IPS DF 4.7 (cell line): Measurements from ENCODE around the gene POLR1B.
"Not testable (repeated sequence)": the region's sequence is repeated elsewhere in the genome, so short reads cannot be mapped to it uniquely, and the experiment has no call there.

Experiments used
- DNase-seq: peaks from one replicate; pipeline ENCODE4 v3.0.0-alpha.2; 2013; ENCODE audit warnings: low spot score; ENCODE audit errors: extremely low read depth

The POLR1B gene

GRCh38 chr2:112541315-112542122 lies 746 bp upstream of the POLR1B start:
- peak; percentile 44 for DNase-seq

DNA sequence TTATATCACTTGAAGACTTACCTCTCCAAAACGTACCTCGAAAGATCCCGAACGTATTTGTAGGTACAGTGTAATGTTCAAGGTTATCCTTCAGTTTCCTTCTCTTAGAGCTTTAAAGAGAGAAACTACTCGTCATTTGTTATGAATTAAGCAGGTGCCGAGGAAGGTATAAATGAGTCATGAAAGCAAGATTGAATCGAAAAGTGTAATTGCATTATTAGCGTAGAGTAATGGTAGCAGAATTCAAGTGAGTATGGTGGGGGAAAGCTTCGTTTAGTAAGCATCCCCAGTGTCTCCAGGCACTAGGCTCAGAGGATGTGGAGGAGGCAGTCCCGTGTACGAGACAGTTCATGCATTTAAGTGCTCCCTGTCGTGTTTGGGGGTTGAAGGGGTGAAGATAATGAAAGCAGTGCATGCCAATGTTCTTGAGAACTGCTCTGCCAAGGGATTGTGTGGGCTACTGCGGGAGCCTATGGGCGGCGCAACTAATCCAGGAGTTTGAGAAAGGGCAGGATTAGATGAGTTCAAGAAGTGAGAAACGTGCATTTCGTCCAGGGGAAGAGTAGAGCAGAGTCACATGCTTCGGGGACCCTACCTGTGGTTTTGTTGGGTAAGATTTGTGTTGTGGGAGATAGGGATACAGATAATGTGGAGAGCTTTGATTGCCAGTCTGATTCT lies 858 bp downstream of the POLR1B start:
- DNase-seq, result no peak

- DNase-seq, result no peak
Measured at GRCh38 chr2:112547333-112547732, 5.1 kb downstream of the POLR1B start.

DNA sequence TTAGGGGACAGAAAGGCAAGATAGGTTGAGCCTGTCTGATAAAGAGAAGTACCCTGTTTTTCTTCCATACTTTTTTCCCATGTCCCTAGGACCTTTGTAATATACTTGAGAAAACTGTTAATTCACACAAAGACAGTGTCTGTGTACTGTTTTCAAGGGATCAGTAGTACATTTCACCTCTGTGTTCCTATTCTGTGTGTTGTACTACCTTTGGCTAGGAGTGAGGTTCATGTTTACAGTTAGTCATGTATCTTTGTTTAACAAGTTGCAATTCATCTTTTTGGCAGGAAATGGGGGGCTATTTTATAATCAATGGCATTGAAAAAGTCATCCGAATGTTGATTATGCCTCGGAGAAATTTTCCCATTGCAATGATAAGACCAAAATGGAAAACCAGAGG lies 6.7 kb downstream of the POLR1B start:
- no peak for DNase-seq

DNA sequence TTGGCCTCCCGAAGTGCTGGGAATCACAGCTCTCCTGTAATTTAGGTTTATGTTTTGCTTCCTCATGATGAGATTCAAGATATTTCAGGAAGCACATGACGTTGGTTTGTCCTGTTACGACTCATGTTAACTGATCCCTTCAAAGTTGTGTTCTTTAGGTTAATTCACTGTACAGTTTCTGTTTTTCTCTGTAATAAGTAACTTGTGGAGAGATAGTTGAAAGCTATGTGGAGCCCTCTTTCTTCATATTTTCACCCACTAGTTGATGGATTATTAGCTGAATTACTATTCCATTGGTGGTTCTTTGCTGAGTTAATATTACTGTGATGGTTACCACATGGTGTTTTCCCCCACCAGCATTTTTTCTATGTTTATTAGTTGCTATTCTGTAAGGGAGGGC lies 23.8 kb downstream of the POLR1B start:
- no peak for DNase-seq

GRCh38 chr2:112566508-112566907 lies 24.2 kb downstream of the POLR1B start:
- DNase-seq, result not testable (repeated sequence)

DNA sequence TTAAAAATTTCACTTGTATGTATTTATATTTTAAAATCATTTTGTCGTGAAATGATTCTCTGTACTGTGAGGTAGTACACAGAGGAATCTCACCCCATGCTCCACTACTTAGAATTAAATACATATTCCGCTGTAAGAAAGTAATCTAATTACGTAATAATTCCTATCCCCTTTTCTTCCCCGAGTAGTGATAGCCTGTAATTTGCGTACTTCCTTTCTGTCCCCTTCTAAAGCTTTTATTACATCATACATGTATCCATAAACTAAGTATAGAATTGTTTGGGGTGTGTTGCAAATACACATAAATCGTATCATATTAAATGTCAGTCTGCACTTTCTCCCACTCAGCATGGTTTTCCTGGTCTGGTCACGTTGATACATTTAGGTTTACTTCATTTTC lies 29.7 kb downstream of the POLR1B start:
- DNase-seq, result no peak

- DNase-seq, result no peak
Measured at GRCh38 chr2:112577756-112578155, 35.5 kb downstream of the POLR1B start.

DNA sequence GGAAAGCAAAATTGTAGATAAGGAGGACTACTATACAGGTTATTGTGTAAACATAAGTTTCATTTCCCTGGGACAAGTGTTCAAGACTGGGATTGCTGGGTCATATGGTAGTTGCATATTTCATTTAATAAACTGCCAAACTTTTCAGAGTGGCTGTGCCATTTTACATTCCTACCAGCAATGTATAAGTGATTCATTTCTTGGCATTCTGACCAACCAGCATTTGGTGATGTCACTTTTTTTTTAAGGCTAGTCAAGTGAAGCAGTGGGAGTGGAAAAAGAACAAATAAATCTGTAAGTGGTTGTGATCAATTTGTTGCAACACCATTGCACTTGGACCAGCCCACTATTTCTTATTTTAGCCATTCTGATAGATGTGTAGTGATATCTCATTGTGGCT lies 37.0 kb downstream of the POLR1B start:
- DNase-seq, result no peak

DNA sequence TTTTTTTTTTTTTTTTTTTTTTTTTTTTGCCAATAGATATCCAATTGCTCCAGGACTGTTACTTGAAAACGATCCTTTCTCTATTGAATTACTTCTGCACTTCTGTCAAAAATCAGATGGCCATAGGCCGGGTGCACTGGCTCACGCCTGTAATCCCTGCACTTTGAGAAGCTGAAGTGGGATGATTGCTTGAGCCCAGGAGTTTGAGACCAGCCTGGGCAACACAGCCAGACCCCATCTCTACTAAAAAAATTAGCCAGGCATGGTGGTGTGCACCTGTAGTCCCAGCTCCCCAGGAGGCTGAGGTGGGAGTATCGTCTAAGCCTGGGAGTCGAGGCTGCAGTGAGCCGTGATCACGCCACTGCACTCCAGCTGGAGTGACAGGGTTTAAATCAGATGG lies 37.8 kb downstream of the POLR1B start:
- DNase-seq, result no peak

DNA sequence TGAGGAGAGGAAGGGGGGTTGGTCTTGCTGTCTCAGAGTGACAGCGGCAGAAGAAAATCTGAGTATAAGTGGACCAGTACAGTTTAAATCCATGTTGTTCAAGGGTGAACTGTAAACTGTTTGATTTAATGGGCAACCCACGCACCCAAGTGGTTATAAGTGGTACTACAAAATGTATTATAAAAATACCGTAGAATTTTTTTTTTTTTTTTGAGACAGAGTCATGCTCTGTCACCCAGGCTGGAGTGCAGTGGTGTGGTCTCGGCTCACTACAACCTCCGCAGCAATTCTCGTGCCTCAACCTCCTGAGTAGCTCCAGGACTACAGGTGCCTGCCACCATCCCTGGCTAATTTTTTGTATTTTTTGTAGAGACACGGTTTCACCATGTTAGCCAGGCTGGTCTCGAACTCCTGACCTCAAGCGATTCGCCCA lies 40.1 kb downstream of the POLR1B start:
- no peak for DNase-seq

GRCh38 chr2:112583497-112584133 lies 41.4 kb downstream of the POLR1B start:
- DNase-seq, result no peak

GRCh38 chr2:112584134-112584890 lies 42.0 kb downstream of the POLR1B start, which contains the start of gene CHCHD5:
Gene CHCHD5, plus strand, starts transcription at chr2:112584609. Its CDS starts 39 bp downstream, at chr2:112584648.
- peak; percentile 88 for DNase-seq

DNA sequence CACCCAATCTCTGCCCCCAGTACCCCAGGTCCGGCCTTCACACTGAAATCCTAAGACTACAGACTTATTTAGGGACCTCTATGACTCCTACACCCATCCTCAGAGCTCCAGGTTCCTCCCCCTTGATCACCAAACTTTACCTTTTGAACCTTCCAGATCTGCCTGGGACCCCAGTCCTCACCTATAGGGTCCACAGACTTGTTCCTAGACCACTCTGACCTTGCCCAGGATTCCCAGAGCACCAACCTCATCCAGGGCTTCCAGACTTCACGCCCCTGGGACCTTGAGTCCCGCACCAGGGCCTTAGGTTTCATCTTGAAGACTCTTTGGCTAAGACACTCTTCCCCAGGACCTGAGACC lies 42.6 kb downstream of the POLR1B start:
- DNase-seq, result no peak

- DNase-seq, result no peak
Measured at GRCh38 chr2:112585400-112585799, 43.1 kb downstream of the POLR1B start.

- no peak for DNase-seq
Measured at GRCh38 chr2:112585873-112586464, 43.7 kb downstream of the POLR1B start.

DNA sequence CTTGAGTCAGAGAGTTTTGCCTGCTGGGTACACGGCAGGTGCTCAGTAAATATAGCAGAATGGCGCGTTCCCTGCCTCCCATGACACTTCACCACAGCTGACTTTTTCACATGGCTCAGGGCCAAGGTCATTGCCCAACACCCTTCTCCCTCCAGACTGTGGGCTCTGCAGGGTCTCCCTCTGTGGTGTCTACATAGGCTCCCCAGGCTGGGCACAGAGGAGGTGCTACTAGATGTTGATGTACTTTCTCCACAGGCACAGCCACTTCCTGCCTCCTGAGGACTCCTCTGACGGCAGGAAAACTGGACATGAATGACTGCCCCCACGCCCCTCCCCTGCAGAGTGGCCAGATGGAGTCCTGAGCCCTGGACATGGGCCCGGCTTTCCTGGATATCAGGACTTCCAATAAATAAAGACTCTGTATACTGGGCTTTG lies 46.4 kb downstream of the POLR1B start:
- no peak for DNase-seq

- no peak for DNase-seq
Measured at GRCh38 chr2:112591413-112591812, 49.1 kb downstream of the POLR1B start.

GRCh38 chr2:112593736-112594135 lies 51.5 kb downstream of the POLR1B start:
- no peak for DNase-seq

GRCh38 chr2:112597537-112598322 lies 55.5 kb downstream of the POLR1B start:
- DNase-seq, result no peak
